Measurements from ENCODE around the gene SH3BP1. TPM values are rescaled to one million over a fixed set of nuclear protein-coding genes. Genes with fewer than 3 reads are reported as not detected.

The SH3BP1 gene
- polyA plus RNA-seq, 3 donors = 20.0 to 214 (median 20.0) TPM

- 86% methylated on average over 2 of the region's 15 CpGs for WGBS (ENCODE audit: insufficient coverage)
- Histone ChIP-seq H3K36me3 (replicated peaks in 1 of 2; ENCODE audit: control insufficient read depth in 1 of 2, insufficient read depth in 2 of 2, low read length in 2 of 2) (peaks cover 11 to 16% of the 10 kb centered on the region in 2 donors), H3K9ac (ENCODE audit: insufficient read depth, low read length, poor library complexity, severe bottlenecking) (peak overlapping the region; percentile 61), H4K20me1 (ENCODE audit: insufficient read depth, low read length) (peaks cover 3% of the 10 kb centered on the region), H3K4me1 (ENCODE audit: control insufficient read depth in 1 of 2, insufficient read depth in 2 of 2, low read length in 2 of 2) (peaks cover 42 to 45% of the 10 kb centered on the region in 2 donors), H3K4me2 (replicated peaks; ENCODE audit: extremely low read depth, low read length, poor library complexity, severe bottlenecking) (peak overlapping the region; percentile 76), H3K4me3 (replicated peaks in 1 of 3; ENCODE audit: low read depth in 2 of 3, low read length in 3 of 3) (peak overlapping the region in 1 of 3 experiments; percentile 81), H3K27me3 (ENCODE audit: control insufficient read depth in 2 of 2, insufficient read depth in 2 of 2, low read length in 2 of 2) (no peaks in the 10 kb centered on the region), H2AFZ (ENCODE audit: insufficient read depth, low read depth, low read length, poor library complexity, severe bottlenecking) (no peak overlapping the region), H3K27ac (ENCODE audit: low read depth in 1 of 2, low read length in 2 of 2) (peak overlapping the region; percentile 91 to 93), H3K9me3 (replicated peaks in 1 of 2; ENCODE audit: control insufficient read depth in 1 of 2, insufficient read depth in 1 of 2, low read length in 2 of 2) (no peaks in the 10 kb centered on the region), H3K79me2 (ENCODE audit: insufficient read depth, low read length) (peaks cover 39% of the 10 kb centered on the region)
- intact Hi-C loops (cut with micrococcal nuclease) = no loop called here
- peak overlapping the region; percentile 94 to 99 (median 97) for H3K27ac Mint-ChIP-seq
- H3K4me1 Mint-ChIP-seq = peaks cover 45% of the 10 kb centered on the region
- no peak for TF ChIP-seq CTCF (IDR thresholded peaks at IDR 0.05)
- H3K27me3 Mint-ChIP-seq (ENCODE audit: low read depth in 3 of 3) = peaks cover under 1 to 11% (median 3%) of the 10 kb centered on the region in 3 donors
- peak overlapping the region; percentile 97 for H3K4me3 Mint-ChIP-seq
- peak; percentile 95 to 98 (median 97) for DNase-seq
- peaks cover 18 to 36% of the 10 kb centered on the region in 2 donors for H3K36me3 Mint-ChIP-seq
- H3K9me3 Mint-ChIP-seq = no peaks in the 10 kb centered on the region
These were observed 28.9 kb upstream of the SH3BP1 start for GRCh38 chr22:37610480-37611129.

GRCh38 chr22:37611207-37611606, 28.3 kb upstream of the SH3BP1 start:
- Mint-ChIP-seq H3K27ac (peak overlapping the region; percentile 94 to 99 (median 97)), H3K36me3 (peaks cover 21 to 42% of the 10 kb centered on the region in 2 donors), H3K9me3 (no peaks in the 10 kb centered on the region), H3K4me3 (peak overlapping the region; percentile 97), H3K4me1 (peaks cover 45% of the 10 kb centered on the region), H3K27me3 (ENCODE audit: low read depth in 3 of 3) (peaks cover 0 to 11% (median 1%) of the 10 kb centered on the region in 3 donors)
- Histone ChIP-seq H3K36me3 (replicated peaks in 1 of 2; ENCODE audit: control insufficient read depth in 1 of 2, insufficient read depth in 2 of 2, low read length in 2 of 2) (peaks cover 14 to 20% of the 10 kb centered on the region in 2 donors), H3K9ac (ENCODE audit: insufficient read depth, low read length, poor library complexity, severe bottlenecking) (peak overlapping the region; percentile 56), H2AFZ (ENCODE audit: insufficient read depth, low read depth, low read length, poor library complexity, severe bottlenecking) (no peak overlapping the region), H3K27ac (ENCODE audit: low read depth in 1 of 2, low read length in 2 of 2) (peak overlapping the region; percentile 91 to 93), H3K9me3 (replicated peaks in 1 of 2; ENCODE audit: control insufficient read depth in 1 of 2, insufficient read depth in 1 of 2, low read length in 2 of 2) (no peaks in the 10 kb centered on the region), H3K4me1 (ENCODE audit: control insufficient read depth in 1 of 2, insufficient read depth in 2 of 2, low read length in 2 of 2) (peaks cover 42 to 45% of the 10 kb centered on the region in 2 donors), H3K4me2 (replicated peaks; ENCODE audit: extremely low read depth, low read length, poor library complexity, severe bottlenecking) (peak overlapping the region; percentile 76), H4K20me1 (ENCODE audit: insufficient read depth, low read length) (peaks cover 3% of the 10 kb centered on the region), H3K27me3 (ENCODE audit: control insufficient read depth in 2 of 2, insufficient read depth in 2 of 2, low read length in 2 of 2) (no peaks in the 10 kb centered on the region), H3K79me2 (ENCODE audit: insufficient read depth, low read length) (peaks cover 39% of the 10 kb centered on the region), H3K4me3 (replicated peaks in 1 of 3; ENCODE audit: low read depth in 2 of 3, low read length in 3 of 3) (no peak overlapping the region)
- 0% methylated on average over 1 of the region's 6 CpGs for WGBS (ENCODE audit: insufficient coverage)
- DNase-seq = peak in 2 of 3 donors; percentile 42 to 52
- no peak for TF ChIP-seq CTCF (IDR thresholded peaks at IDR 0.05)
- intact Hi-C loops (cut with micrococcal nuclease) = no loop called here

All from CD14-positive monocyte (primary cell).